ENCODE measurements around the gene PRR22. TPM values are rescaled to one million over a fixed set of nuclear protein-coding genes. Genes with fewer than 3 reads are reported as not detected.
A peak's percentile ranks its signal among the peaks of the same experiment; 100 is the strongest.

The PRR22 gene
- total and polyA plus RNA-seq, 12 donors, result 0.28 to 16.7 (median 1.3) TPM; not detected in 1

GRCh38 chr19:5827342-5827890 is 42.9 kb upstream of the PRR22 start:
- DNase-seq, result peak in 3 of 7 donors; percentile 25 to 54 (median 46)

DNA sequence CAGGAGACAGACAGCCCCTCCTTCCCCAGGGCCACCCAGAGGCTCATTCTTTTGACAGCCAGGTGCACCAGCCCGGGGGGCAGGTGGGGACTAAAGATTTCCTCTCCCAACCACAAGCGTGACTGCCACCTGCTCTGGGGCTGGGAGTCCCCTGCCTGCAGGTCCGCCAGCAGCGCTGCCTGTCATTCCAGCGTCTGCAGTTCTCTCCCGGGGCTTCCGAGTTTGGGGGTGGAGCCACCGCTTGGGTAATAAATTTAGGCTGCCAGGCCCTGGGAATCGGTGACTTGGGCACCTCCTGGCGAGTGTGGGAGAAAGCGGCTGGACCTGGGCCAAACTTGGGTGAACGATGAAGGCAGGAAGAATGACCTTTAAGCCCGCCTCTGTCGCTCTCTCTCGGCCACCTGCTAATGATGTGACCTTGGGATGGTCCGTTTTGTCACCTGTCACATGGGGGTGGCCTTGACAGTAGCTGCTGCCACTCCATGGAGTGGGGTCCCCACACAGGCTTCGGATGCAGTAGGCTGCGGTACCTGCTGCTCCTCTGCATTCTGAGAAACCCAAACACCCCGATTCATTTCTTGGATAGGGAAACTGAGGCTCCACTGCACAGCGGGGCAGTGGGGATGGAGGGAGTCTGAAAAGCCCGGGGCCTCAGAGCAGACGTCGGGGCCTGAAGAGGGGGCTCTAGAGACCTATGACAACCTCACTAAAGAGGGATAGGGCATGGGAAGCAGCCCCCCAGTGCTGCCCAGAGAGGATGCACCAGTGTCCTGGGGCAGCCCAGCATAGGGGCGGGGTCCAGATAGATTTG is 42.2 kb upstream of the PRR22 start:
- Histone ChIP-seq H3K36me3 (replicated peaks in 1 of 2) (no peaks in the 10 kb centered on the region), H3K4me3 (peak overlapping the region in 1 of 4 donors; percentile 56), H3K4me1 (replicated peaks in 1 of 2) (peaks cover 14 to 18% of the 10 kb centered on the region in 2 donors), H3K27me3 (no peaks in the 10 kb centered on the region), H3K9me3 (replicated peaks in 1 of 3) (no peaks in the 10 kb centered on the region), H3K27ac (peak overlapping the region; percentile 4 to 90 (median 70))
- 10 to 21% (median 11%) methylated on average over 8 to 24 of the region's 24 CpGs for WGBS, 4 donors
- intact Hi-C loops (cut with DNase I), result no loop called here
- DNase-seq, result peak; percentile 83 to 95 (median 93)
- TF ChIP-seq POLR2A (IDR thresholded peaks at IDR 0.05), result no peak
- peak in 3 of 6 experiments; percentile 31 for TF ChIP-seq CTCF (IDR thresholded peaks at IDR 0.05)

More at GRCh38 chr19:5827342-5827890, 42.9 kb upstream of the PRR22 start:
- peaks cover 14 to 18% of the 10 kb centered on the region in 2 donors for H3K4me1 ChIP-seq (replicated peaks in 1 of 2)
- H3K36me3 ChIP-seq (replicated peaks in 1 of 2), result no peaks in the 10 kb centered on the region
- no peaks in the 10 kb centered on the region for H3K9me3 ChIP-seq (replicated peaks in 1 of 3)
- WGBS, 4 donors, result 10 to 42% (median 24%) methylated on average over 8 to 37 of the region's 37 CpGs
- peak overlapping the region in 1 of 4 donors; percentile 56 for H3K4me3 ChIP-seq
- intact Hi-C loops (cut with DNase I), result no loop called here
- TF ChIP-seq POLR2A (IDR thresholded peaks at IDR 0.05) (no peak), CTCF (IDR thresholded peaks at IDR 0.05) (no peak)
- H3K27me3 ChIP-seq, result no peaks in the 10 kb centered on the region
- H3K27ac ChIP-seq, result peak overlapping the region in 4 of 5 donors; percentile 56 to 90 (median 76)

- Histone ChIP-seq H3K9me3 (replicated peaks in 1 of 3) (no peaks in the 10 kb centered on the region), H3K4me3 (no peak overlapping the region), H3K27me3 (no peaks in the 10 kb centered on the region), H3K4me1 (replicated peaks in 1 of 2) (peaks cover 14 to 18% of the 10 kb centered on the region in 2 donors), H3K27ac (no peak overlapping the region), H3K36me3 (replicated peaks in 1 of 2) (no peaks in the 10 kb centered on the region)
- 93 to 95% (median 94%) methylated on average over 9 to 21 of the region's 21 CpGs for WGBS, 4 donors
- DNase-seq, result no peak
- TF ChIP-seq POLR2A (IDR thresholded peaks at IDR 0.05) (no peak), CTCF (IDR thresholded peaks at IDR 0.05) (no peak)
- intact Hi-C loops (cut with DNase I), result no loop called here
Observed at GRCh38 chr19:5825178-5825577, 40.6 kb upstream of the PRR22 start.

- Histone ChIP-seq H3K9me3 (replicated peaks in 1 of 3) (no peaks in the 10 kb centered on the region), H3K36me3 (replicated peaks in 1 of 2) (no peaks in the 10 kb centered on the region), H3K27me3 (no peaks in the 10 kb centered on the region), H3K4me1 (replicated peaks in 1 of 2) (peaks cover 14 to 18% of the 10 kb centered on the region in 2 donors), H3K27ac (no peak overlapping the region), H3K4me3 (no peak overlapping the region)
- WGBS, 4 donors, result 87 to 93% (median 90%) methylated on average over 10 of the region's 10 CpGs
- intact Hi-C loops (cut with DNase I), result no loop called here
- DNase-seq, result no peak
- TF ChIP-seq CTCF (IDR thresholded peaks at IDR 0.05) (no peak), POLR2A (IDR thresholded peaks at IDR 0.05) (no peak)
Observed at GRCh38 chr19:5824751-5825150, 40.2 kb upstream of the PRR22 start.
